Fibroblast of lung (primary cell): ENCODE measurements around the gene KIF16B. TPM values are rescaled to one million over a fixed set of nuclear protein-coding genes. Genes with fewer than 3 reads are reported as not detected.

Source experiments
- DNase-seq, 2 donors: peaks; one replicate each; pipeline versions ENCODE4 v3.0.0 to v3.0.0-alpha.2; 2010; ENCODE audit warnings: low read depth in 2 of 2
- H2AFZ ChIP-seq: 2 replicates; pipeline ENCODE4 v1.5.1; 2012; ENCODE audit warnings: low read length, control low read depth, inconsistent platforms
- H3K27ac ChIP-seq: 2 replicates; pipeline ENCODE4 v1.5.1; 2011; ENCODE audit warnings: low read length, control low read depth; ENCODE audit not compliant: insufficient read depth
- H3K27me3 ChIP-seq: 2 replicates; pipeline ENCODE4 v1.5.1; 2011; ENCODE audit warnings: mild to moderate bottlenecking, low read length; ENCODE audit not compliant: control insufficient read depth, insufficient read depth
- H3K36me3 ChIP-seq: 2 replicates; pipeline ENCODE4 v1.5.1; 2011; ENCODE audit warnings: low read length; ENCODE audit not compliant: control insufficient read depth, insufficient read depth
- H3K4me1 ChIP-seq: 2 replicates; pipeline ENCODE4 v1.5.1; 2011; ENCODE audit warnings: low read length; ENCODE audit not compliant: control insufficient read depth, insufficient read depth; ENCODE audit errors: extremely low read depth
- H3K4me2 ChIP-seq: 2 replicates; pipeline ENCODE4 v1.5.1; 2011; ENCODE audit warnings: low read length, control low read depth; ENCODE audit not compliant: insufficient read depth; ENCODE audit errors: extremely low read depth
- H3K4me3 ChIP-seq, 4 experiments: fragments of 200-600 bp in 1 of 4; sonication (generic) in 1 of 4; replicated peaks in 1 of 4; 2 replicates each; pipeline ENCODE4 v1.5.1; 2011 to 2016; ENCODE audit warnings: low read length in 4 of 4, low read depth in 3 of 4, mild to moderate bottlenecking in 3 of 4, control low read depth in 2 of 4, inconsistent platforms in 1 of 4, mixed read lengths in 1 of 4; ENCODE audit not compliant: insufficient read depth in 1 of 4; ENCODE audit errors: control extremely low read depth in 1 of 4
- H3K79me2 ChIP-seq: 2 replicates; pipeline ENCODE4 v1.5.1; 2012; ENCODE audit warnings: mild to moderate bottlenecking, low read length, inconsistent platforms; ENCODE audit not compliant: control insufficient read depth, insufficient read depth
- H3K9ac ChIP-seq: 2 replicates; pipeline ENCODE4 v1.5.1; 2011; ENCODE audit warnings: mild to moderate bottlenecking, low read length, control low read depth; ENCODE audit not compliant: insufficient read depth
- H3K9me3 ChIP-seq: 2 replicates; pipeline ENCODE4 v1.5.1; 2012; ENCODE audit warnings: low read depth, low read length; ENCODE audit not compliant: control insufficient read depth, insufficient read depth
- H4K20me1 ChIP-seq: 2 replicates; pipeline ENCODE4 v1.5.1; 2011; ENCODE audit warnings: low read length; ENCODE audit not compliant: control insufficient read depth, insufficient read depth; ENCODE audit errors: extremely low read depth
- EZH2 ChIP-seq: IDR thresholded peaks from 2 replicates; pipeline ENCODE4 v1.5.1; 2012; ENCODE audit warnings: low read length, control low read depth, mild to moderate bottlenecking; ENCODE audit errors: missing control alignments
- polyA plus RNA-seq, 2 donors: library from polyadenylated mRNA; depleted of rRNA in 1 of 2; stranded (reverse) in 1 of 2; unstranded in 1 of 2; fragments of >200 nt; gene quantifications; 2 replicates each; pipeline ENCODE4 v1.2.1, GENCODE V29; 2011 to 2012; ENCODE audit warnings: missing spikeins in 1 of 2
- total RNA-seq: library from RNA; depleted of rRNA; stranded (reverse); fragments of >200 nt; gene quantifications from 2 replicates; pipeline ENCODE4 v1.2.1, GENCODE V29; 2014
- TF ChIP-seq, protein P1 (sequence below), 2 donors: IDR thresholded peaks in 1 of 2; conservative IDR thresholded peaks in 1 of 2; 1 replicate in 1 of 2; 2 replicates in 1 of 2; pipeline ENCODE4 v1.5.1; 2011 to 2012; ENCODE audit warnings: low read length in 2 of 2, control low read depth in 1 of 2, inconsistent platforms in 1 of 2, low read depth in 1 of 2, mild to moderate bottlenecking in 1 of 2

Gene KIF16B
- total and polyA plus RNA-seq, 2 donors (not counting 1 experiment from before 2014, with no cell fraction given), result 7.7 to 17.3 TPM

DNA sequence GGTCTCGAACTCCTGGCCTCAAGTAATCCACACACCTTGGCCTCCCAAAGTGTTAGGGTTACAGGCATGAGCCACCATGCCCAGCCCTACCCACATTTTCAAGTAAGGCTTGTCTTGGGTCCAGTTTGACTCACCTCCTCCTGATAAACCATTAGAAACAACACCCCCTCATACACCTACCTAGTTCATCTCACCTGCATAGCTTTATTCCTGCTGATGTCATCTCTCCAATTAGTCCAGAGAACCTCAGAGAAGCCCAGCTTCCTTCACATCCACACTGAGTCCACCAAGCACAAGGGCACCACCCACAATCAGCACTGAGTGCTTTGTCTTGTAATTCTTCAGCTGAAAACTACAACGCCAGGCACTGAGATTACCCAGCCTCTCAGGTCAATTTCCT lies 35.3 kb downstream of the KIF16B start:
- Histone ChIP-seq H3K4me2 (no peak overlapping the region), H3K36me3 (no peaks in the 10 kb centered on the region), H4K20me1 (no peaks in the 10 kb centered on the region), H3K4me3 (no peak overlapping the region), H3K4me1 (no peaks in the 10 kb centered on the region), H2AFZ (no peak overlapping the region), H3K79me2 (no peaks in the 10 kb centered on the region), H3K9me3 (no peaks in the 10 kb centered on the region), H3K27me3 (no peaks in the 10 kb centered on the region), H3K9ac (no peak overlapping the region), H3K27ac (no peak overlapping the region)
- TF ChIP-seq EZH2, result no peak
- TF ChIP-seq, protein P1, sequence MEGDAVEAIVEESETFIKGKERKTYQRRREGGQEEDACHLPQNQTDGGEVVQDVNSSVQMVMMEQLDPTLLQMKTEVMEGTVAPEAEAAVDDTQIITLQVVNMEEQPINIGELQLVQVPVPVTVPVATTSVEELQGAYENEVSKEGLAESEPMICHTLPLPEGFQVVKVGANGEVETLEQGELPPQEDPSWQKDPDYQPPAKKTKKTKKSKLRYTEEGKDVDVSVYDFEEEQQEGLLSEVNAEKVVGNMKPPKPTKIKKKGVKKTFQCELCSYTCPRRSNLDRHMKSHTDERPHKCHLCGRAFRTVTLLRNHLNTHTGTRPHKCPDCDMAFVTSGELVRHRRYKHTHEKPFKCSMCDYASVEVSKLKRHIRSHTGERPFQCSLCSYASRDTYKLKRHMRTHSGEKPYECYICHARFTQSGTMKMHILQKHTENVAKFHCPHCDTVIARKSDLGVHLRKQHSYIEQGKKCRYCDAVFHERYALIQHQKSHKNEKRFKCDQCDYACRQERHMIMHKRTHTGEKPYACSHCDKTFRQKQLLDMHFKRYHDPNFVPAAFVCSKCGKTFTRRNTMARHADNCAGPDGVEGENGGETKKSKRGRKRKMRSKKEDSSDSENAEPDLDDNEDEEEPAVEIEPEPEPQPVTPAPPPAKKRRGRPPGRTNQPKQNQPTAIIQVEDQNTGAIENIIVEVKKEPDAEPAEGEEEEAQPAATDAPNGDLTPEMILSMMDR (conservative IDR thresholded peaks at IDR 0.05 in 1 of 2, IDR thresholded peaks at IDR 0.05 in 1 of 2; ENCODE audit: low read depth in 1 of 2, low read length in 2 of 2), result no peak
- no peak for DNase-seq

DNA sequence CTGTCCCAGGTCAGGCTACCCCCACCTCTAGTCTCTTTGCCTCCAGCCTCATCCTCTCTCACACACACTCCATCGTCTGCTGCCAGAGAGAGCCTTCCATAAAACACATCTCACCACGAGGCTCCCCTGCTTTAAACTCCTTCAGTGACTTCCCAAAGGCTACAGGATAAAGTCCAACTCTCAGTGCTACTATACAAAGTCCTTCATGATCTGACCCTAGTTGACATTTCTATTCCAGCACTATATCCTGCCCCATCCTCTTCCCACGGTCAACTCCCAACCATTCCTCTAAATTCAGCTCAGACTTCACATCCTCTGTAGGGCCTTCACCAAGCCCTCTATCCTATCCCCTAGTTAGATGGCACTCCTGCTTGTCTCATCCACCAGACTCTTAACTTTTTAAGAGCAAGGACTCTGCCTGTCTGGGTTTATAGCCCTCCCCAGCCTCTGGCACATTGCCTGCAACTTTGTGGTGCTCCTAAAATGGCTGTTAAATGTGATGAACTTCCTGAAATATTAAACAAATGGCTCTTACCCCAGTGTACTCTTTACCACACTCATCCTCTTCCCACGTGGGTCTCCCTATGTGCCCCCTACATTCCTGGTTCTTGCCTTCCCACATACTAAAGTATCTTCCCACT lies 36.1 kb downstream of the KIF16B start:
- no peaks in the 10 kb centered on the region for H3K36me3 ChIP-seq
- H3K4me2 ChIP-seq, result no peak overlapping the region
- H4K20me1 ChIP-seq, result no peaks in the 10 kb centered on the region
- TF ChIP-seq, protein P1 (conservative IDR thresholded peaks at IDR 0.05 in 1 of 2, IDR thresholded peaks at IDR 0.05 in 1 of 2; ENCODE audit: low read depth in 1 of 2, low read length in 2 of 2), result no peak
- no peak for TF ChIP-seq EZH2
- no peaks in the 10 kb centered on the region for H3K27me3 ChIP-seq
- H3K4me3 ChIP-seq, result no peak overlapping the region
- H3K9me3 ChIP-seq, result no peaks in the 10 kb centered on the region
- no peaks in the 10 kb centered on the region for H3K79me2 ChIP-seq
- no peak overlapping the region for H3K9ac ChIP-seq
- DNase-seq, result no peak
- H3K4me1 ChIP-seq, result no peaks in the 10 kb centered on the region
- no peak overlapping the region for H3K27ac ChIP-seq
- no peak overlapping the region for H2AFZ ChIP-seq

DNA sequence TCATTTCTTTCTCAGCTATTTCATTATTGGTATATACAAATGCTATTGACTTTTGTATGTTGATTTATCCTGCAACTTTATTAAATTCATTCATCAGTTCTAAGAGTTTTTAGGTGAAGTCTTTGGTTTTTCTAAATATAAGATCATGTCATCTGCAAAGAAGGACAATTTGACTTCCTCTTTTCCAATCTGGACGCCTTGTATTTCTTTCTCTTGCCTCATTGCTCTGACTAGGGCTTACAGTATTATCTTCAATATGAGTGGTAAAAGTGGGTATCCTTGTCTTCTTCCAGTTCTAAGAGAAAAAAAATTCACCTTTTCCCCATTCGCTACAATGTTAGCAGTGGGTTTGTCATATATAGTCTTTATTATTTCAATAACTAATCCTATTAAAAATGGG lies 38.0 kb downstream of the KIF16B start:
- TF ChIP-seq, protein P1 (conservative IDR thresholded peaks at IDR 0.05 in 1 of 2, IDR thresholded peaks at IDR 0.05 in 1 of 2; ENCODE audit: low read depth in 1 of 2, low read length in 2 of 2), result no peak
- TF ChIP-seq EZH2, result no peak
- H3K9ac ChIP-seq, result no peak overlapping the region
- no peak overlapping the region for H3K4me2 ChIP-seq
- DNase-seq, result no peak
- no peaks in the 10 kb centered on the region for H3K36me3 ChIP-seq
- no peak overlapping the region for H3K27ac ChIP-seq
- no peaks in the 10 kb centered on the region for H3K4me1 ChIP-seq
- no peak overlapping the region for H2AFZ ChIP-seq
- H3K79me2 ChIP-seq, result no peaks in the 10 kb centered on the region
- H3K9me3 ChIP-seq, result no peaks in the 10 kb centered on the region
- H4K20me1 ChIP-seq, result no peaks in the 10 kb centered on the region
- H3K4me3 ChIP-seq, result no peak overlapping the region
- no peaks in the 10 kb centered on the region for H3K27me3 ChIP-seq
